A673 (cell line): Measurements from ENCODE around the gene TBRG4. TPM values are rescaled to one million over a fixed set of nuclear protein-coding genes. Genes with fewer than 3 reads are reported as not detected.

ENCODE experiments used
- BruUV-seq: library from RNA; stranded (reverse); fragments of 400-500 nt; replicated peaks from 2 replicates; lab custom pipeline; 2021; lab: Mats Ljungman, UMichigan
- CTCF ChIA-PET: fragments of 300-600 bp; sonication (Branson Sonifier 250); formaldehyde crosslinking; loops from one replicate; lab custom pipeline; 2022; ENCODE audit warnings: antibody characterized with exemption; lab: Charles Lee
- POLR2A ChIA-PET: fragments of 300-600 bp; sonication (Branson Sonifier 250); formaldehyde crosslinking; loops from one replicate; lab custom pipeline; 2022; ENCODE audit warnings: antibody characterized with exemption; ENCODE audit not compliant: low non-redundant PET; lab: Charles Lee
- DNase-seq: peaks from one replicate; pipeline ENCODE4 v3.0.0-alpha.2; 2015; ENCODE audit warnings: low spot score
- H3K27ac ChIP-seq: fragments of 200-600 bp; sonication (generic); 2 replicates; pipeline ENCODE4 v1.5.1; 2016; ENCODE audit warnings: mixed run types, low read depth, mild to moderate bottlenecking, mixed read lengths, antibody characterized with exemption, low read length; ENCODE audit not compliant: poor library complexity, severe bottlenecking
- H3K27me3 ChIP-seq: fragments of 200-600 bp; sonication (generic); replicated peaks from 2 replicates; pipeline ENCODE4 v1.6.1; 2017; ENCODE audit warnings: mixed run types, low read depth, mild to moderate bottlenecking, mixed read lengths, antibody characterized with exemption, low read length; ENCODE audit not compliant: insufficient read depth, poor library complexity
- H3K36me3 ChIP-seq: fragments of 200-600 bp; sonication (generic); 2 replicates; pipeline ENCODE4 v1.6.1; 2016; ENCODE audit warnings: mixed run types, mild to moderate bottlenecking, mixed read lengths, antibody characterized with exemption, low read length; ENCODE audit not compliant: insufficient read depth, poor library complexity, severe bottlenecking
- H3K4me1 ChIP-seq: fragments of 200-600 bp; sonication (generic); 2 replicates; pipeline ENCODE4 v1.6.1; 2017; ENCODE audit warnings: mixed run types, mild to moderate bottlenecking, mixed read lengths, antibody characterized with exemption, low read length; ENCODE audit not compliant: insufficient read depth, poor library complexity, severe bottlenecking
- H3K4me3 ChIP-seq: fragments of 200-600 bp; sonication (generic); 2 replicates; pipeline ENCODE4 v1.5.1; 2016; ENCODE audit warnings: low read depth, mixed run types, mild to moderate bottlenecking, mixed read lengths, low read length; ENCODE audit not compliant: poor library complexity, severe bottlenecking
- H3K9me3 ChIP-seq: fragments of 200-600 bp; sonication (generic); 2 replicates; pipeline ENCODE4 v1.6.1; 2016; ENCODE audit warnings: mixed run types, low read depth, mild to moderate bottlenecking, mixed read lengths, antibody characterized with exemption, low read length; ENCODE audit not compliant: poor library complexity, severe bottlenecking
- CTCF ChIP-seq: fragments of 300-800, 200-600 bp; sonication (generic); conservative IDR thresholded peaks from 2 replicates; pipeline ENCODE4 v1.5.1; 2017; ENCODE audit warnings: low read depth, mild to moderate bottlenecking, antibody characterized with exemption, low read length, moderate library complexity, mixed read lengths
- EZH2 ChIP-seq: fragments of 200-600 bp; sonication (generic); IDR thresholded peaks from 2 replicates; pipeline ENCODE4 v1.6.1; 2017; ENCODE audit warnings: borderline replicate concordance, low read depth, mild to moderate bottlenecking, mixed read lengths, antibody characterized with exemption, low read length; ENCODE audit not compliant: poor library complexity, severe bottlenecking
- intact Hi-C: fragments of 100-400 bp; cut with micrococcal nuclease; formaldehyde crosslinking; loops from one replicate; pipeline ENCODE4 v1.10.0; 2022; ENCODE audit not compliant: unreplicated experiment
- total RNA-seq: library from RNA; stranded (reverse); gene quantifications from 2 replicates; pipeline ENCODE4 v1.2.3, GENCODE V29; 2021

The TBRG4 gene
- total RNA-seq, 1 experiment from 2014 or later: 136 TPM

- POLR2A ChIA-PET: no interaction called here
- intact Hi-C loops: no loop called here
- no peak for TF ChIP-seq EZH2
- no peak for TF ChIP-seq CTCF
- no peaks in the 10 kb centered on the region for H3K27me3 ChIP-seq
- H3K36me3 ChIP-seq: peaks cover 9% of the 10 kb centered on the region
- no peak overlapping the region for H3K4me3 ChIP-seq
- no peak for DNase-seq
- H3K9me3 ChIP-seq: no peaks in the 10 kb centered on the region
- no TSS peak for BruUV-seq
- CTCF ChIA-PET: no interaction called here
- H3K27ac ChIP-seq: no peak overlapping the region
- H3K4me1 ChIP-seq: no peaks in the 10 kb centered on the region
These were observed 43.9 kb downstream of the TBRG4 start for GRCh38 chr7:45067582-45067981.

GRCh38 chr7:45066409-45066808 is 45.1 kb downstream of the TBRG4 start:
- H3K27ac ChIP-seq: no peak overlapping the region
- no peaks in the 10 kb centered on the region for H3K9me3 ChIP-seq
- BruUV-seq: no TSS peak
- no peaks in the 10 kb centered on the region for H3K27me3 ChIP-seq
- POLR2A ChIA-PET: no interaction called here
- H3K4me1 ChIP-seq: no peaks in the 10 kb centered on the region
- intact Hi-C loops: no loop called here
- TF ChIP-seq EZH2 (no peak), CTCF (no peak)
- H3K36me3 ChIP-seq: peaks cover 9% of the 10 kb centered on the region
- H3K4me3 ChIP-seq: no peak overlapping the region
- CTCF ChIA-PET: no interaction called here
- no peak for DNase-seq

DNA sequence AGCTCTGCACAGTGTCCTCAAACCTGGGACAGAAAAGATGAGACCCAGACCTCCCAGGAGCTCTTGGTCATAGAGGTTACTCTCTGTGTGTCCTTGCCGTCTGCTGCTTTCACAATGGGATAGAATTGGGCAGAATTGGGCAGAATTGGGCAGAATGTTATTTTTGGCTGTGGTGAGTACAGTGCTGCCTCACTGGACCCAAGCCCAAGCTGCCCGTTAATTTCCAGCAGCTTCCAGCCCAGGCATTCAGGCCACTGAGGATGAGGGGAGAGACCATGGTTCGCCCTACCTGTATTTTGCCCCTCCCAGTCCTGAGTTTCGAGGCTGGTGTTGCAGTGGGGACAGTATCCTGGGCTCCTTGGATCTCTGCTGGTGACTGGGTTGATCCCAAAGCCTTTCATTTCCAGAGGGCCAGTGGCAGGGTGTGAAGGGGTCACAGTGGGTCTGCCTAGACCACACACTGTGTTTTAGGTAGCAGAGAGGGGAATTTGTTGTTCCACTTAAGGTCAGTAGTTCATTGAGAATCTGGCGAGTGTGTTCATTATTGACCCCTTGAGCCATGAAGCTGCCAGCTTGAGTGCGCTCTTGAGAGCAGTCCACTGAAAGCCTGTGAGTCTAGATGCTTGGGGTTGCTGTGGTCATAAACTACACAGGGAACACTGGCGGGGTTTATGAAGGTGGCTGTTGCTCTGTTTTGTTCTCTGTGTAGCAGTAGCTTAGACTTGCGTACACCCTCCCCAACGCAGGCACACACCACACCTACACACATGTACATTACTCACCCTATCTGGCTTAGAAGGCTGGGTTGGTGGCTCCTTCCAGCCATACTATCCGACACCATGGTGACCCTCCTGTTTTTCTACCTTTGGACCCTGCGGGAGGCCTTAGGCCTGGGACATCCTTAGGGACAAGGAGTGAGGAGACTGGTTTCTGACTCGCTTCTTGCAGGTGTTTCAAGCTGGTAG is 46.2 kb downstream of the TBRG4 start:
- no peak overlapping the region for H3K27ac ChIP-seq
- POLR2A ChIA-PET: no interaction called here
- no TSS peak for BruUV-seq
- H3K4me3 ChIP-seq: no peak overlapping the region
- CTCF ChIA-PET: no interaction called here
- H3K27me3 ChIP-seq: no peaks in the 10 kb centered on the region
- no peak for DNase-seq
- H3K4me1 ChIP-seq: no peaks in the 10 kb centered on the region
- H3K9me3 ChIP-seq: no peaks in the 10 kb centered on the region
- intact Hi-C loops: no loop called here
- no peak for TF ChIP-seq CTCF
- no peak for TF ChIP-seq EZH2
- peaks cover 9% of the 10 kb centered on the region for H3K36me3 ChIP-seq
